Glutamatergic neuron (in vitro differentiated cells): Measurements from ENCODE around the gene RNF144A. TPM values are rescaled to one million over a fixed set of nuclear protein-coding genes. Genes with fewer than 3 reads are reported as not detected.

ENCODE experiments used
- DNase-seq: peaks from one replicate; pipeline ENCODE4 v3.0.0; 2022
- H3K27ac Mint-ChIP-seq: one replicate; pipeline ENCODE4 v1.8.0; 2020; ENCODE audit warnings: mild to moderate bottlenecking, mixed read lengths, inconsistent platforms; ENCODE audit not compliant: unreplicated experiment
- H3K27me3 Mint-ChIP-seq: one replicate; pipeline ENCODE4 v1.8.0; 2020; ENCODE audit warnings: mild to moderate bottlenecking, moderate library complexity, mixed read lengths, inconsistent platforms; ENCODE audit not compliant: unreplicated experiment
- H3K36me3 Mint-ChIP-seq: one replicate; pipeline ENCODE4 v1.8.0; 2020; ENCODE audit warnings: mild to moderate bottlenecking, mixed read lengths, inconsistent platforms; ENCODE audit not compliant: unreplicated experiment
- H3K4me1 Mint-ChIP-seq: one replicate; pipeline ENCODE4 v1.8.0; 2020; ENCODE audit warnings: mild to moderate bottlenecking, low read depth, mixed read lengths, inconsistent platforms; ENCODE audit not compliant: unreplicated experiment
- H3K4me3 Mint-ChIP-seq: one replicate; pipeline ENCODE4 v1.8.0; 2020; ENCODE audit warnings: mild to moderate bottlenecking, mixed read lengths, inconsistent platforms; ENCODE audit not compliant: unreplicated experiment
- H3K9me3 Mint-ChIP-seq: one replicate; pipeline ENCODE4 v1.8.0; 2020; ENCODE audit warnings: mild to moderate bottlenecking, moderate library complexity, mixed read lengths, inconsistent platforms; ENCODE audit not compliant: unreplicated experiment
- total RNA-seq: library from RNA; stranded (reverse); fragmentation: NEBNext Ultra II Directional; extraction: Animal tissue kit (Norgen Biotek cat#: 25700); gene quantifications from one replicate; pipeline ENCODE4 v1.2.1, GENCODE V29; 2021; ENCODE audit not compliant: unreplicated experiment
- TF ChIP-seq, protein P1 (sequence below): fragments of 200-600 bp; sonication (generic); IDR thresholded peaks from one replicate; pipeline ENCODE4 v1.5.0; 2021; ENCODE audit not compliant: partially characterized antibody, unreplicated experiment

RNF144A gene
- total RNA-seq, 1 donor from 2014 or later: 40.2 TPM

DNA sequence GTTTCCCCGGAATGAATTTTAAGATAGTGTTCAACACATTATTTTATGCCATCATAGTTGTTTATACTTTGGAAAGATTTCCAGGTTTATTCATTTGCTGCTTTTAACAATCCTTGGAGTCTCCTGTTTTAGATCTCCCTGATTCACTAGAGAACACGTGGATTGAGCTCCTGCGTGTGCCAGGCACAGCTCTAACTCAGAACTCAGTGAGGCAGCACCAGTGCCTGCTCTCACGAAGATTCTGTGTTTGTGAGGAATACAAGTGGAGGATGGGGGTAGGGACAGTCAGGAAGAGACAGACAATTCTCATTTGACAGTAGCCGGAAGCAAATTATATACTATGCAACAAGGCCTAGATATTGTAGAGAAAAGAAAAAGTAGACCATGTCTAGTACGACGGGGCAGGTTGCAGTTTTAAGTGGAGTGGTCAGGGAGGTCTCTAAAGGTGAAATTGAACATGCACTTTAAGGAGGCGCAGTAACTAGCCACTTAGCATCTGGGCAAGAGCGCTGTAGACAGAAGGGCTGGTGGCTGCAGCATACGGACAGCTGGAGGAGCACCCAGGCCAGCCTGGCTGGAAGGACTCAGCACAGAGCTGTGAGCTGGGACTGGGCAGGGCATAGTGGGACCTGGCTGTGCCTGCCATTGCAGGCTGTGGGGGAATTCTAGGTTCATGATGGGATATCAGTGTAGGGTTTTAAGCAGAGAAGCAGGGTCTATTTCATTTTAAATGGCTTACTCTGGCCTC, 24.3 kb downstream of the RNF144A start:
- Mint-ChIP-seq H3K4me3 (no peak overlapping the region), H3K4me1 (peaks cover 41% of the 10 kb centered on the region), H3K9me3 (peaks cover 6% of the 10 kb centered on the region), H3K27me3 (peaks cover 5% of the 10 kb centered on the region), H3K36me3 (peaks cover 30% of the 10 kb centered on the region), H3K27ac (peak overlapping the region; percentile 19)
- TF ChIP-seq, protein P1, sequence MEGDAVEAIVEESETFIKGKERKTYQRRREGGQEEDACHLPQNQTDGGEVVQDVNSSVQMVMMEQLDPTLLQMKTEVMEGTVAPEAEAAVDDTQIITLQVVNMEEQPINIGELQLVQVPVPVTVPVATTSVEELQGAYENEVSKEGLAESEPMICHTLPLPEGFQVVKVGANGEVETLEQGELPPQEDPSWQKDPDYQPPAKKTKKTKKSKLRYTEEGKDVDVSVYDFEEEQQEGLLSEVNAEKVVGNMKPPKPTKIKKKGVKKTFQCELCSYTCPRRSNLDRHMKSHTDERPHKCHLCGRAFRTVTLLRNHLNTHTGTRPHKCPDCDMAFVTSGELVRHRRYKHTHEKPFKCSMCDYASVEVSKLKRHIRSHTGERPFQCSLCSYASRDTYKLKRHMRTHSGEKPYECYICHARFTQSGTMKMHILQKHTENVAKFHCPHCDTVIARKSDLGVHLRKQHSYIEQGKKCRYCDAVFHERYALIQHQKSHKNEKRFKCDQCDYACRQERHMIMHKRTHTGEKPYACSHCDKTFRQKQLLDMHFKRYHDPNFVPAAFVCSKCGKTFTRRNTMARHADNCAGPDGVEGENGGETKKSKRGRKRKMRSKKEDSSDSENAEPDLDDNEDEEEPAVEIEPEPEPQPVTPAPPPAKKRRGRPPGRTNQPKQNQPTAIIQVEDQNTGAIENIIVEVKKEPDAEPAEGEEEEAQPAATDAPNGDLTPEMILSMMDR: no peak
- no peak for DNase-seq

DNA sequence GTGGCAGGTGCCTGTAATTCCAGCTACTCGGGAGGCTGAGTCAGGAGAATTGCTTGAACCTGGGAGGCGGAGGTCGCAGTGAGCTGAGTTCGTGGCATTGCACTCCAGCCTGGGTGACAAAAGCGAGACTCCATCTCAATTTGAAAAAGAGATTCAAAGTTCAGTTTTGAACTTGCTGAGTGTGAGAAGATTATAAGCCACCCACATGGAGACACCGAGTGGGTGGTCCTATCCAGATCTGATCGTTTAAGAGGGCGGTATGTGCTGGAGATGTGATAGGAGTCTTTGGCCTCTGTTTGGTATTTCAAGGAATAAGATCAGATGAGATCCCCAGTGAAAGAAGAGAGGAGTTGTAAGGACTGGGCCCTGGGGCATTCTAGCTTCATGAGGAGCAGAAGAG, 25.6 kb downstream of the RNF144A start:
- Mint-ChIP-seq H3K36me3 (peaks cover 30% of the 10 kb centered on the region), H3K27ac (peak overlapping the region; percentile 16), H3K9me3 (peaks cover 4% of the 10 kb centered on the region), H3K27me3 (peaks cover 7% of the 10 kb centered on the region), H3K4me1 (peaks cover 44% of the 10 kb centered on the region), H3K4me3 (no peak overlapping the region)
- DNase-seq: no peak
- TF ChIP-seq, protein P1: no peak

DNA sequence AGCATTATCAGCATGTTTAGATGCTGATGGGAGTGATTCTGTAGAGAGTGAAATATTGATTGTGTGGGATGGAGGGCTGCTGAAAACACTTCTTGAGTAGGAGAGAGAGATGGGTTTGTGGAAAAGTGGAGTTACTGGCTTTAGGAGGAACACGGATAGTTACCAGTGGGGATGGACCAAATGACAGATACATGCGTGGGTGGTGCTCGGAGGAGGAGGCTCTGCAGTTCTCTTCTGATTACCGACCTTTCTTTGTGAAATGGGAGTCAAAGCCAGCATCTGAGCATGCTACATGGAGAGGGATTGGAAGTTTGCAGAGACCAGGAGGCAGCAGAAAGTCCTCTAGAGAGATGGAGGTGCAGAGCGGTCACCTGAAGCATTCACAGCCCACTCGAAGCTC, 26.3 kb downstream of the RNF144A start:
- DNase-seq: no peak
- Mint-ChIP-seq H3K4me1 (peaks cover 51% of the 10 kb centered on the region), H3K27ac (peak overlapping the region; percentile 16), H3K9me3 (peaks cover 4% of the 10 kb centered on the region), H3K27me3 (peaks cover 7% of the 10 kb centered on the region), H3K4me3 (no peak overlapping the region), H3K36me3 (peaks cover 30% of the 10 kb centered on the region)
- TF ChIP-seq, protein P1: no peak

DNA sequence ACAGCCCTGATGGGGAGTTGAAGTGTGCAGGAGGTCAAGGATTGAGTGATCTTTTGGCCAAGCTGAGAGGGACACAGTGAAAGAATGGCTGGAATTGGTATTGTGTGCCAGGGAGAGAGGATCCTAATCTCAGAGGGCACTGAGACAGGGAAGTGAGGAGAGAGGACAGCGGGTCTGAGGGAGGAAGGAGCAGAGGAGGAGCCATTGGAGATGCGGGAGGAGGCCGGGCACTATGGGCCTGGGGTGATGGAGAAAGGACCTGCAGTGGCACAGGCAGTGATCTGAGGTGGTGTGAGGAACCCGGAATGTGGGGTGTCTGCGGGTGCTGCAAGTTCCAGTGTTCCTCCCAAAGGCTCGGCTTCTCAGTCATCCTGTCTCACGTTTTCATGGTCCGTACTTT, 26.8 kb downstream of the RNF144A start:
- DNase-seq: no peak
- peaks cover 6% of the 10 kb centered on the region for H3K9me3 Mint-ChIP-seq
- H3K4me1 Mint-ChIP-seq: peaks cover 53% of the 10 kb centered on the region
- peaks cover 30% of the 10 kb centered on the region for H3K36me3 Mint-ChIP-seq
- peak overlapping the region; percentile 22 for H3K4me3 Mint-ChIP-seq
- H3K27ac Mint-ChIP-seq: no peak overlapping the region
- peaks cover 7% of the 10 kb centered on the region for H3K27me3 Mint-ChIP-seq
- TF ChIP-seq, protein P1: no peak

DNA sequence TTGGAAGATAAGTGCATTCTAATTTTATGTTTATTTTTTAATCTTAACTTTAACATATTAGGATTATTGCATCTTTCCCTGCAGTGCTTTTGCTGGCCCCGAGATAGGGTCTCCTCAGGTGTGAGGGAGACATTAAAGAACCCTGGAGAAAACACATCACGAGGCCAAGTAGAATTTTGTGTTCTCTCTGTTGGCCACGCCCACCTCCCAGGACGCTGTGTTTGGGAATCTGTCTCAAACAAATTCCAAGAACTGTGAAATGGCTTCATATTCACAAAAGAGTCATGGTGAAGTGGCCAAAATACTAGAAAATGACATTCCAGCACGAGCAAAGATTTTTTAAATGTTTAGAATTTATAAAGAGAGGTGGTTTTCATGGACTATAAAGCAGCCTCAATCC, 27.3 kb downstream of the RNF144A start:
- H3K36me3 Mint-ChIP-seq: peaks cover 30% of the 10 kb centered on the region
- no peak for DNase-seq
- H3K4me3 Mint-ChIP-seq: no peak overlapping the region
- TF ChIP-seq, protein P1: no peak
- no peak overlapping the region for H3K27ac Mint-ChIP-seq
- peaks cover 53% of the 10 kb centered on the region for H3K4me1 Mint-ChIP-seq
- H3K9me3 Mint-ChIP-seq: peaks cover 6% of the 10 kb centered on the region
- peaks cover 7% of the 10 kb centered on the region for H3K27me3 Mint-ChIP-seq
